Activated T-cell treated with anti-CD3 and anti-CD28 coated beads, Interleukin-2, amount 50 U/mL, for 72 hours (primary cell): ENCODE data around the gene GSTM2. TPM values are rescaled to one million over a fixed set of nuclear protein-coding genes. Genes with fewer than 3 reads are reported as not detected.
"Not testable (repeated sequence)": the region's sequence is repeated elsewhere in the genome, so short reads cannot be mapped to it uniquely, and the experiment has no call there.

Experiments
- ATAC-seq, 2 donors: fragments of 150-1000 bp; cut with Tn5 transposase; replicated peaks in 1 of 2; 2 replicates each; pipeline ENCODE4 v1.10.0; 2021; ENCODE audit warnings: moderate library complexity in 2 of 2, mild to moderate bottlenecking in 1 of 2
- DNase-seq, 2 donors: peaks; one replicate each; pipeline ENCODE4 v3.0.0; 2021 to 2022; ENCODE audit warnings: mixed read lengths in 1 of 2
- H3K27ac Mint-ChIP-seq: one replicate; pipeline ENCODE4 v1.8.0; 2022; ENCODE audit warnings: mild to moderate bottlenecking, moderate library complexity, mixed read lengths
- H3K27me3 Mint-ChIP-seq: one replicate; pipeline ENCODE4 v1.8.0; 2022; ENCODE audit warnings: low read depth, mixed read lengths
- H3K36me3 Mint-ChIP-seq, 2 donors: one replicate each; pipeline ENCODE4 v1.8.0; 2022; ENCODE audit warnings: mixed read lengths in 2 of 2, mild to moderate bottlenecking in 1 of 2; ENCODE audit not compliant: insufficient read depth in 2 of 2
- H3K4me1 Mint-ChIP-seq: one replicate; pipeline ENCODE4 v1.8.0; 2022; ENCODE audit warnings: low read depth, mixed read lengths
- H3K4me3 Mint-ChIP-seq, 2 donors: one replicate each; pipeline ENCODE4 v1.8.0; 2022; ENCODE audit warnings: mild to moderate bottlenecking in 2 of 2, mixed read lengths in 2 of 2, moderate library complexity in 2 of 2
- H3K9me3 Mint-ChIP-seq, 2 donors: one replicate each; pipeline ENCODE4 v1.8.0; 2022; ENCODE audit warnings: mixed read lengths in 2 of 2
- total RNA-seq, 2 donors: library from RNA; stranded (reverse); gene quantifications; one replicate each; pipeline ENCODE4 v1.2.3, GENCODE V29; 2022

Gene GSTM2
- total RNA-seq, 2 donors from 2014 or later, result 40.2 to 41.9 TPM

DNA sequence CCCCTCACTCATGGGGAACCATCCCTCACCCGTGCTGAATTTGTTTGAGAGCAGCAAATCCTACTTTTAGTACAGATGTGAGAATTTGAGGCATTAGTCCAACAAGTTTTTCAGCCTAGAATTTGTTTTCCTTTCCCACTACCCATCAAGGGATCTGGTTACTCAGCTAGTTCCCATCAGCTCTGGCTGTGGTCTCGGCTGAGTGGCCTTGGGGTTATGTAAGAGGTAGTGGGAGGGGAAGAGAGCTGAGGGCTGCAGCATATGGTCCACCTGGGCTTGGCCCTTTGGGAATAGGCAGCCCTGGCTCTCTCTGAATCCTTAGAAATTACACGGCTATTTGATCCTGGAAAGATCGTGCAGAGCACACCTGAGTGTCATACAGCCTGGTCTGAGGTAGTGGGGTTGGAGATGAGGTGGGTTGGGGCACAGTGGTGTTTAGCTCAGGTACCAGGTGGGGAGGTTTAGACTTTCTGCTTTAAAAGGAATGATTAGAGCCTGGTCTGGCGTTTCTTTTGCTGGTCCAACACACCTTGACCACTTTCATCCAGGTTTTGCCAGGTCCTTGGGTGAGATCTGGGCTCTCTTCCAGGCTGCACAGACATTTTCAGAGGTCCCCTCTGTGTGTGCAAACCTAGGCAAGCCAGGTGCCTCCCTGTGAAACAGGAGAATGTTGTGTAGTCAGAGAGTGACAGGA lies 7.7 kb upstream of the GSTM2 start:
- DNase-seq (no peak), ATAC-seq (no peak)
- H3K4me1 Mint-ChIP-seq, result peaks cover 11% of the 10 kb centered on the region
- no peak overlapping the region for H3K4me3 Mint-ChIP-seq
- no peaks in the 10 kb centered on the region for H3K36me3 Mint-ChIP-seq
- no peaks in the 10 kb centered on the region for H3K9me3 Mint-ChIP-seq
- H3K27ac Mint-ChIP-seq, result no peak overlapping the region
- no peaks in the 10 kb centered on the region for H3K27me3 Mint-ChIP-seq

DNA sequence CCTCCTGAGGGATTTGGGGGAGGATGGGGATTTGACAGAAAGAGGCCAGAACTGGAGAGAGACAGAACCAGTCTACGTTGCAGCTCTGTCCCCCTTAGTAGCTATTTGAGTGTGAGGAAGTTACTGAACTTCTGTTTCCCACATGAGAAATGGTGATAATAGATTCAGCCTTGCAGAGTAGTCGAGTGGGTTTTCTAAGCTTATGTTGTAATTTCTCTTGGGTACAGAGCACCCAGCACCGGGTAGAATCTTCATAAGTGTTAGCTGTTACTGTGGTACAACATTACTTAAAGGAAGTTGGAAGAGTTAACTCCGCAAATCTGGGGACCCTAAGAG lies 7.2 kb upstream of the GSTM2 start:
- not testable (repeated sequence) for H3K27ac Mint-ChIP-seq, H3K36me3 Mint-ChIP-seq, H3K4me1 Mint-ChIP-seq, DNase-seq, H3K9me3 Mint-ChIP-seq, ATAC-seq, H3K27me3 Mint-ChIP-seq, H3K4me3 Mint-ChIP-seq

- Mint-ChIP-seq H3K36me3 (no peaks in the 10 kb centered on the region), H3K27me3 (no peaks in the 10 kb centered on the region), H3K9me3 (no peaks in the 10 kb centered on the region), H3K27ac (no peak overlapping the region), H3K4me3 (no peak overlapping the region), H3K4me1 (peaks cover 4% of the 10 kb centered on the region)
- no peak for ATAC-seq
- no peak for DNase-seq
These were observed 6.5 kb upstream of the GSTM2 start for GRCh38 chr1:109661391-109661790.

- DNase-seq (no peak), ATAC-seq (no peak)
- Mint-ChIP-seq H3K9me3 (no peaks in the 10 kb centered on the region), H3K4me3 (no peak overlapping the region), H3K27ac (no peak overlapping the region), H3K4me1 (peaks cover 19% of the 10 kb centered on the region), H3K36me3 (no peaks in the 10 kb centered on the region), H3K27me3 (no peaks in the 10 kb centered on the region)
These were observed 3.2 kb upstream of the GSTM2 start for GRCh38 chr1:109664671-109665070.

- Mint-ChIP-seq H3K27me3 (no peaks in the 10 kb centered on the region), H3K36me3 (peaks cover 0 to 3% of the 10 kb centered on the region in 2 donors), H3K9me3 (no peaks in the 10 kb centered on the region), H3K4me1 (peaks cover 20% of the 10 kb centered on the region), H3K4me3 (peak overlapping the region; percentile 78 to 86), H3K27ac (no peak overlapping the region)
- DNase-seq, result no peak
- ATAC-seq, result peak; percentile 3 to 47
These were observed 392 bp downstream of the GSTM2 start for GRCh38 chr1:109668123-109668775.

GRCh38 chr1:109669246-109669948 lies 1.5 kb downstream of the GSTM2 start:
- H3K4me3 Mint-ChIP-seq, result peak overlapping the region; percentile 64 to 77
- no peaks in the 10 kb centered on the region for H3K27me3 Mint-ChIP-seq
- H3K36me3 Mint-ChIP-seq, result peaks cover 0 to 3% of the 10 kb centered on the region in 2 donors
- peak in 1 of 2 donors; percentile 33 for DNase-seq
- no peak for ATAC-seq
- no peaks in the 10 kb centered on the region for H3K9me3 Mint-ChIP-seq
- peak overlapping the region; percentile 2 for H3K27ac Mint-ChIP-seq
- H3K4me1 Mint-ChIP-seq, result peaks cover 20% of the 10 kb centered on the region

DNA sequence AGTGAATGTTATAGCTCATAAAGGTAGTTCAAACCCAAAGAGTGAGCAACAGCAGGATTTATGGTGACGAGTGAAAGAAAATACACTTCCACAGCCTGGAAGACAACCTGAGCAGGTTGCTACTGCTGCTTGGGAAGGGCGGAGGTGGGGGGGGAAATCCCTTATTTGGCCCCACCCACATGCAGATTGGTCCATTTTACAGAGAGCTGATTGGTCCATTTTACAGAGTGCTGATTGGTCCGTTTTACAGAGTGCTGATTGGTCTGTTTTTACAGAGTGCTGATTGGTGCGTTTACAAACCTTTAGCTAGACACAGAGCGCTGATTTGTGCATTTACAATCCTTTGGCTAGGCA lies 2.1 kb downstream of the GSTM2 start:
- not testable (repeated sequence) for H3K27ac Mint-ChIP-seq, H3K9me3 Mint-ChIP-seq, ATAC-seq, H3K27me3 Mint-ChIP-seq, H3K36me3 Mint-ChIP-seq, DNase-seq
- H3K4me3 Mint-ChIP-seq, result peak overlapping the region; percentile 64 to 77
- H3K4me1 Mint-ChIP-seq, result peaks cover 20% of the 10 kb centered on the region

GRCh38 chr1:109671067-109671466 lies 3.2 kb downstream of the GSTM2 start:
- no peak for DNase-seq
- Mint-ChIP-seq H3K4me3 (no peak overlapping the region), H3K27me3 (no peaks in the 10 kb centered on the region), H3K27ac (no peak overlapping the region), H3K36me3 (peaks cover 0 to 3% of the 10 kb centered on the region in 2 donors), H3K9me3 (no peaks in the 10 kb centered on the region), H3K4me1 (peaks cover 20% of the 10 kb centered on the region)
- no peak for ATAC-seq

- H3K4me1 Mint-ChIP-seq, H3K27me3 Mint-ChIP-seq, H3K36me3 Mint-ChIP-seq, H3K4me3 Mint-ChIP-seq, DNase-seq, H3K27ac Mint-ChIP-seq, H3K9me3 Mint-ChIP-seq, ATAC-seq: not testable (repeated sequence)
These were observed 6.0 kb downstream of the GSTM2 start for GRCh38 chr1:109673861-109674260.

DNA sequence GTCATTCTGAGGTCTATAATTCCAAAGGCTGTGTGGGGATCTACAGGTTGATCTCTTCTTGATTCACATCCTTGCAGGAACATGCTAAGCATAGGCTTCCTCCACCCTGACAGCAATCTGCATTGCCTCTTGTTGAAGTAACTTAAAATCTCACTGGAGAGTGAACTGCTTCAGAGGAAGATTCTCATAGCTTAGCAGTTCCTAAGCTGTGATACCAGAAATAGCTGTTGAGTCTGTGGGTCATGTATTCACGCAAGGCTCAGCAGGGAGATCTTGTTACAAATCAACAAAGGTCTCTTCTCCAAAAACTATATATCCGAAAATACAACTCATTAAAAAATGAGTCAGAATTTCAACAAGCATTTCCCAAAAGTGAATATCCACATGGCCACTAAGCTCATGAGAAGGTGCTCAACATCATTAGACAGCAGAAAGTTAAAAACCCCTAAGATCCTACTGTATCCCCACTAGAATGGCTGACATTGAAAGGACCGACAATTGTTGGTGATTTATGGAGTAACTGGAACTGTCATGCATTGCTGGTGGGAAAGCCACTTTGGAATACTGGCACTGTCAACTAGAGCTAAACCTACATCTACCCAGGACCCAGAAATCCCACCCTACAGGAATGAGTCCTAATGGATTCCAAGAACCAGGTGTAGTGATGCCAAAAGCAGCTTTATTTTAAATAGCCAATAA lies 9.0 kb downstream of the GSTM2 start:
- ATAC-seq, DNase-seq, H3K27me3 Mint-ChIP-seq, H3K27ac Mint-ChIP-seq, H3K4me3 Mint-ChIP-seq, H3K9me3 Mint-ChIP-seq, H3K36me3 Mint-ChIP-seq, H3K4me1 Mint-ChIP-seq: not testable (repeated sequence)

GRCh38 chr1:109677459-109677858 lies 9.6 kb downstream of the GSTM2 start:
- Mint-ChIP-seq H3K27me3 (no peaks in the 10 kb centered on the region), H3K4me1 (no peaks in the 10 kb centered on the region), H3K36me3 (no peaks in the 10 kb centered on the region), H3K4me3 (no peak overlapping the region), H3K27ac (no peak overlapping the region), H3K9me3 (no peaks in the 10 kb centered on the region)
- no peak for ATAC-seq
- no peak for DNase-seq

DNA sequence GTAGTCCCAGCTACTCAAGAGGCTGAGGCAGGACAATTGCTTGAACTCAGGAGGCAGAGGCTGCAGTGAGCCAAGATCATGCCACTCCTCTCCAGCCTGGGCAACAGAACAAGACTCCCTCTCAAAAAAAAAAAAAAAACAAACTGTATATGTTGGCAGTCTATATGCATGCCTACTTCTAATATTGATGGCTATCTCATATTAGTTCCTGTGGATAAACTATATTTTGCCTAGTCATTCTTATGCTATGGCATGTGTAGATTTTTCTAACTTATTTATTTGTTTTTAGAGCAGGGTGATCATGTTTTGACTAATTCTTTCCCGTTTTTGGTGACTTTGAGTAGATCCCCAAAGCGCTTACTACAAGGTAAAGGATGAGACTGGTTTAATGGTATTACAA lies 10.8 kb downstream of the GSTM2 start:
- not testable (repeated sequence) for H3K4me1 Mint-ChIP-seq, DNase-seq, ATAC-seq, H3K36me3 Mint-ChIP-seq, H3K4me3 Mint-ChIP-seq, H3K27me3 Mint-ChIP-seq, H3K27ac Mint-ChIP-seq, H3K9me3 Mint-ChIP-seq

- H3K27me3 Mint-ChIP-seq, H3K27ac Mint-ChIP-seq, DNase-seq, H3K4me1 Mint-ChIP-seq, H3K4me3 Mint-ChIP-seq, H3K9me3 Mint-ChIP-seq, H3K36me3 Mint-ChIP-seq, ATAC-seq: not testable (repeated sequence)
These were observed 16.9 kb downstream of the GSTM2 start for GRCh38 chr1:109684777-109685176.
